ENCODE data around the gene RPS3. TPM values are rescaled to one million over a fixed set of nuclear protein-coding genes. Genes with fewer than 3 reads are reported as not detected.
"Not testable (repeated sequence)": the region's sequence is repeated elsewhere in the genome, so short reads cannot be mapped to it uniquely, and the experiment has no call there.

RPS3 gene
- total RNA-seq, 1 experiment from 2014 or later: 1,966 TPM

DNA sequence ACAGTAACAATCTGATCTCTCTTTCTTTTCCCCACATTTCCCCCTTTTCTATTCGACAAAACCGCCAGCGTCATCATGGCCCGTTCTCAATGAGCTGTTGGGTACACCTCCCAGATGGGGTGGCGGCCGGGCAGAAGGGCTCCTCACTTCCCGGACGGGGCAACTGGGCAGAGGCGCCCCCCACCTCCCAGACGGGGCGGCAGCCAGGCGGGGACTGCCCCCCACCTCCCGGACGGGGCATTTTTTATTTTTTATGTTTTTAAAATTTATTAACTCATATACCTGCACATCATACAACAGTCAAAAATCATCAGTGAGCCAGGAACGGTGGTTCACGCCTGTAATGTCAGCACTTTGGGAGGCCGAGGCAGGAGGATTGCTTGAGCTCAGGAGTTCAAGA, 20.5 kb upstream of the RPS3 start:
- not testable (repeated sequence) for DNase-seq (ENCODE audit: extremely low read depth, low read depth)

- no peak for DNase-seq (ENCODE audit: extremely low read depth, low read depth)
Observed at GRCh38 chr11:75380245-75380644, 19.1 kb upstream of the RPS3 start.

DNA sequence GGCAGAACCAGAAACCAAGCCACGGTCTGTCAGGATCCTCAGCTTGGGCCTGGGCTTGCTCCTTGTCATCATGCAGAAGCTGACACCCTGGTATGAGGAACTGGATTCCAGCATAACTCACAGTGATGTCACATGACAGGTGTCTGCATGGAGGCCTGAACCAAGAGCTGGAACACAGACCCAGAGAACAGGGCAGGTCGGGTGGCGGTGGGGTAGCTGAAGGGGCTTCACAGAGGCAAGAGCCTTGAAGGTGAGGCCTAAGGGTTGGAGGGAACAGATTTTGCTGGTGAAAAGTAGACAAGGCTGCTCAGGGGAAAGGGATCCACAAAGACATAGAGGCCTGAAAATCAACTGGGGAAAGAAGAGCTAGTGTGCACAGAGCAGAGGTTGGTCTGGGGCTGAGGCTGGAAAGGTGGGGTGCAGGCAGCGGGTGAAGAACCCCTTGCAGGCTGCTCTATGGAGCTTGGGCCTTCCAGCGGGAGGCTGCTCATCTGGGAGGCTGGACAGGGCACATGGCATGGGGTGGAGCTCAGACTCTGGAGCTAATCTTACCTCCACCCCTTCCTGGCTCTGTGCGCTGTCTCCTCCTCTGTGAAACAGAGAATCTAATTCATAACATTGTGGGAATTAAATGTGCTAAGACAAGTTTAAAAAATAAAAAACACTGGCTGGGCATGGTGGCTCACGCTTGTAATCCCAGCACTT, 18.4 kb upstream of the RPS3 start:
- no peak for DNase-seq (ENCODE audit: extremely low read depth, low read depth)

DNA sequence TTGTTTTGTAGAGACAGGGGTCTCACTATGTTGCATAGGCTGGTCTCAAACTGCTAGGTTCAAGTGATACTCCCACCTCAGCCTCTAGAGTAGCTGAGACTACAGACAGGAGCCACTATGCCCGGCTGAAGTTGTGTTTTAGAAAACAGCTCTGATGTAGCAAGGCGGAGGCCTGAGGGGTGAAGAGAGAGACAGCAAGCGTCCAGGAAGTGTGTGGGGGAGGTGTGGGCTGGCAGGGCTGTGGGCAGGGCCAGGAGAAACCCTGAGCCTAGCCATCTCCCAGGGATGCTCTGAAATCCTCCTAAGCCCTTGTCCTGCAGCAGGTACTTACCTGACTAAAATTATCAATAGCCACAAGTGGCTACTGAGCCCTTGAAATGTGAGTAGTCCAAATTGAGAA, 16.1 kb upstream of the RPS3 start:
- DNase-seq (ENCODE audit: extremely low read depth, low read depth): no peak

- DNase-seq (ENCODE audit: extremely low read depth, low read depth): peak; percentile 63
Observed at GRCh38 chr11:75384438-75385080, 14.8 kb upstream of the RPS3 start.

GRCh38 chr11:75386942-75387630, 12.2 kb upstream of the RPS3 start:
- no peak for DNase-seq (ENCODE audit: extremely low read depth, low read depth)

DNA sequence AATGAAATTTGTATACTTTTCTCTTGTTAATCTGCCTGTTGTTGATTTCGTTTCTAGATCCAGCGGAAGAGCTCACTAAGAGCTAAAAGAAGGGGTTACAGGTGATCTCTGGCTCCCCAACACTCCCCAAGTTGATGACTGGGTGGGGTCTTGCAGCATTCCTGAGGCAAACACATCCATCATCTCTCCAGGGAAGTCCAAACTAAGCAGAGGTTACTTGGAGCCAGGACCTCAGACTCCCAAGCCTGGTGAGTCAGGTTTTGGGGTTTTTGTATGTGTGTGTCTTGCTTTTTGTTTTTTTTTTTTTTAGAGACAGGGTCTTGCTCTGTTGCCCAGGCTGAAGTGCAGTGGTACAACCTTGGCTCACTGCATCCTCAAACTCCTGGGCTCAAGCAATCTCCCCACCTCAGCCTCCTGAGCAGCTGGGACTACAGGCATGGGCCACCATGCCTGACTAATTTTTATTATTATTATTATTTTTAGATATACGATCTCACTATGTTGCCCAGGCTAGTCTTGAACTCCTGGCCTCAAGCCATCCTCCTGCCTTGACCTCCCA, 11.5 kb upstream of the RPS3 start:
- DNase-seq (ENCODE audit: extremely low read depth, low read depth): no peak

DNA sequence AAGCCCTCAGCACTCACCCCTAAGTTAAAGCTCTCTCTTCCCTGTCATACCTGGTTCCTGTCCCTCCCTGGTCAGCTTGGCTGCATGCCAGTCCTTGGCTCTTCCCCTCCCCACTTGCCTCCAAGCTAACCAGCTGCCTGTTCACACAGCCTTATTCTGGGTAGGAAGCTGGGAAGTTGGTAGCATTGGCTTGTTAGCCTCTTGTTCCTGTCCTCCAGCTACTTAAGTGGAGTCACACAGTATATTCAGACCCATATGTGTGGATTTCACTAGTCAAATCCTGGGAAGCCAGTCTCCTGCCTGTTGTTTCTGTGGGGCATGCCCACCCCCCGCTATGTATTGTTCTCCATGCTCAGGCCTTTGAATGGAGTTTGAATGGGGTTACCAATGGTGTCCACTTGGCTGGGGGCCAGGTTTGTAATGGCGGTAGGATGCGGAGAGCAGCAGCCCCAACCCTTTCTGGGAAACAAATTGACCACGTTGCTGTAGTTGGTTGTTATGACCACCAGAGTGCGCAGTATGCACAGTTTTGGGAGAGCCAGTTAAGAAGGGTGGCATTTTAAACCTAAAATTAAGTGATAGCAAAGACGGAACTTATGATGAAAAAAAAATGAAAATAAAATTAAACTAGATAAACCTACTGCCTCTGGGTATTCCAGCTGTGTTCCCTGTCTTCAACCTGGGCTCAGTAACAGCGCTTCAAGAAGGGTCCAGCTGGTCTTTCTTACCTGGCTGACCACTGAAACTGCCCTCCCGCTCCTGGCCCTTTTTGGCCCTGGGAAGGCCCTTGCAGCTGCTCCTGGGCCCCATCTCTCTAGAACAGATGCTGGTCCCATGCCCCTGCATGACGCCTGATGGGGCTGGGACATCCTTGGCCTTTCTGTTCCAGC, 10.7 kb upstream of the RPS3 start:
- DNase-seq (ENCODE audit: extremely low read depth, low read depth): peak; percentile 71

- DNase-seq (ENCODE audit: extremely low read depth, low read depth): no peak
Observed at GRCh38 chr11:75389276-75389605, 10.1 kb upstream of the RPS3 start.

DNA sequence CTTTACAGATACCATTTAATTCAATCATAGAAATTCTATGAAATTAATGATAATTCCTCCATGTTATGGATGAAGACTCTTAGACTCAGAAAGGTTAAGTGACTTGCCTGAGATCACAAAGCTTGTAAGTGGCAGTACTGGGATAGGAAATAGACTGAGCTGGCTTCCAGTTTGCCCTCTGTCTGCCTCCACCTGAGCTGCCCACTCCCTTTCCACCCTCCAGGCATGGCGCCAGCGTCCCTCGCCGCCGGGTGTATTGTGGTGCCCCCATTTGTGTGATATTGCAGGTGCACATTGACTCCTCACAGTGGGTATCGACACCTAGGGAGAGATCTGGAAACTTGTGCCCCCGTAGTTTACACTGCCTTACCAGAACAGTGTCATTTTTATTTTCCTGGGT, 9.4 kb upstream of the RPS3 start:
- DNase-seq (ENCODE audit: extremely low read depth, low read depth): no peak

DNA sequence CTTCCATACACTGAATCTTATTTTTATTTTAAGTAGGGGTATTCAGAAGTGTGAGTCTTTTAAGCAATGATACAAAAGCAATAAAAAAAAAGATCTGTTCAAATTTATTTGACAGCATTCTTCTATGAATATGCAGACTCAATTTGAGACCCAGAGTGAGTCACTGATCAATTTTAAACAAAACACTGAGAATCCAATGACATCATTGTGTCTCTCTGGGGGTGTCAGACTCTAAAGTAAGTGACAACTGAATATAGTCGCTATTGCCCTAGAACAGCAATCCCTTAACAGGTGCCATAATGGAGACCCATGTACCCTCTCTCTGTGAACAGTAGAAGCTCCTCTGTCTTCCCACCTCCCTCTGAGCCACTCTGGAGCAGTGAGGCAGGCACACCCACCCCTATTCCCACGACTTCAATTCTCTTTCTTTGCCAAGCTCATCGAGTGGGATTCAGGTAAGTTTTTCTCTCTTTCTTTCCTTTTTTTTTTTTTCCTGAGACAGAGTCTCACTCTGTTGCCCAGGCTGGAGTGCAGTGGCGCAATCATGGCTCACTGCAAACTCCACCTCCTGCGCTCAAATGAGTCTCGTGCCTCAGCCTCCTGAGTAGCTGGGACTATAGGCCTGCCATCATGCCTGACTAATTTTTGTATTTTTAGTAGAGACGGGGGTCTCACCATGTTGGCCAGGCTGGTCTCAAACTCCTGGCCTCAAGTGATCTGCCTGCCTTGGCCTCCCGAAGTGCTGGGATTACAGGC, 5.1 kb upstream of the RPS3 start:
- DNase-seq (ENCODE audit: extremely low read depth, low read depth): no peak

DNA sequence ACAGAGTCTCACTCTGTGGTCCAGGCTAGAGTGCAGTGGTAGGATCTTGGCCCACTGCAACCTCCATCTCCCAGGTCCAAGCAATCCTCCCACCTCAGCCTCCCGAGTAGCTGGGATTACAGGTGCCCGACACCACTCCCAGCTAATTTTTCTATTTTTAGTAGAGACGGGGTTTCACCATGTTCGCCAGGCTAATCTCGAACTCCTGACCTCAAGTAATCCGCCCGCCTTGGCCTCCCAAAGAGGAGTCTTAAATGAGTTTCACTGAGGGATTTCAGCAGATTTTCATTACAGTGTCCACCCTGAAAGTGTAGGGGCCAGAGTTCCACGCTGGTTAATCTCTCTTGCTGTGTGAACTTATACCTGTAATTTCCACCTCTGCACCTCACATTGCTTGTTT, 412 bp upstream of the RPS3 start:
- DNase-seq (ENCODE audit: extremely low read depth, low read depth): no peak

DNA sequence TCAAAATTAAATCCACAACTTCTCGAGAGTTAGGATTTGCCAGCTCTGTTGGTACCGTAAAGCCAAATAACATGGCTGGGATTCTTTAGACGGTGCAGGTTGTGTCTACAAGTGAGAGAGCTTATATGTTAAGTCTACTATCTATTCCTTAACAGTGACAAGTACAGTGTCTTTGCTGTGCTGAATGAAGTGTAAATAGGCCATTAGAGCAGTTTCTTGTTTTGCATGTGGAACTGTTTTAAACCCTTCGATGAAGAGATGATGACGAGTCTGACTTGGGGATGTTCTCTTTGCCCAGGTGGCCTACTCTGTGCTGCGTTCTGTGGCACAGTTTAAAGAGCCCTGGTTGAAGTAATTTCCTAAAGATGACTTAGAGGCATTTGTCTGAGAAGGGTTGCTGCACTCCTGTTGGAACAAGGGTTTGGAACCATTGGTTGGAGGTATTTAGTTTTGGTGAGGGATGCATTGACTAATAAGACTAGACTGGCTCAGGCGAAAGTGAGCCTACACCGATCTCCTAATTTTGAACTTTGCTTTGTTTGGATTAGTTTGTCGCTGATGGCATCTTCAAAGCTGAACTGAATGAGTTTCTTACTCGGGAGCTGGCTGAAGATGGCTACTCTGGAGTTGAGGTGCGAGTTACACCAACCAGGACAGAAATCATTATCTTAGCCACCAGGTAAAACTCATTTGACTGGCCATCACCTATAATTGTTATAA, 988 bp downstream of the RPS3 start:
- no peak for DNase-seq (ENCODE audit: extremely low read depth, low read depth)

DNA sequence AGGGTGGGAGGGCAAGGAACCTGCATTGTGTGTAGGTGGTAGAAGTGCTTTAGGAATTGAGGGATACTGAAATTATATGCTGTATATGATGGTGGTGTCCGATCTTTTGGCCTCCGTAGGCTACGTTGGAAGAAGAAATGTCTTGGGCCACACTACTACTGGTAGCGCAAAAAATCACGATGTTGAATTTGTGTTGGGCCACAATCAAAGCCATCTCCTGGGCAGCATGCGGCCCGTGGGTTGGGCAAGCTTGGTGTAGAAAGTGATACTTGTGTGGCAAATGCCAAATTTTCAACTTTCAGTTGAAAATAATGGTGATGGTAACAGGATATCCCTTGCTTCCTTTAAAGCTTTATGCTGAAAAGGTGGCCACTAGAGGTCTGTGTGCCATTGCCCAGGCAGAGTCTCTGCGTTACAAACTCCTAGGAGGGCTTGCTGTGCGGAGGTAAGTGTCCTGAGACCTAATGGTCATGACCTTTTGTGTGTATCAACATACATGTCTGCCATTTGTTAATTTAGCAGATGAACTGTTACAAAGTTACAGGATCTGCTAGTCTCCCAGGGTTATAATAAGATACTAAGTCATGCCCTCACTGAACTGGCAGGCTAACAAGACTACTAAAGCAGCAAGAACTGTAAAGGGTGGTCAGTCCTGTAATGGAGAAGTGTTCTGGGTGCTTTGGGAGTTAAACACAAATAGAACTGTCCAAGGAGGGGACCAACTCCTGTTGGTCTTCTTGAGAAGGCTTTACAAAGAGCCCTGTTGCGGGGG, 2.9 kb downstream of the RPS3 start:
- no peak for DNase-seq (ENCODE audit: extremely low read depth, low read depth)

GRCh38 chr11:75403037-75403436, 3.7 kb downstream of the RPS3 start:
- no peak for DNase-seq (ENCODE audit: extremely low read depth, low read depth)

DNA sequence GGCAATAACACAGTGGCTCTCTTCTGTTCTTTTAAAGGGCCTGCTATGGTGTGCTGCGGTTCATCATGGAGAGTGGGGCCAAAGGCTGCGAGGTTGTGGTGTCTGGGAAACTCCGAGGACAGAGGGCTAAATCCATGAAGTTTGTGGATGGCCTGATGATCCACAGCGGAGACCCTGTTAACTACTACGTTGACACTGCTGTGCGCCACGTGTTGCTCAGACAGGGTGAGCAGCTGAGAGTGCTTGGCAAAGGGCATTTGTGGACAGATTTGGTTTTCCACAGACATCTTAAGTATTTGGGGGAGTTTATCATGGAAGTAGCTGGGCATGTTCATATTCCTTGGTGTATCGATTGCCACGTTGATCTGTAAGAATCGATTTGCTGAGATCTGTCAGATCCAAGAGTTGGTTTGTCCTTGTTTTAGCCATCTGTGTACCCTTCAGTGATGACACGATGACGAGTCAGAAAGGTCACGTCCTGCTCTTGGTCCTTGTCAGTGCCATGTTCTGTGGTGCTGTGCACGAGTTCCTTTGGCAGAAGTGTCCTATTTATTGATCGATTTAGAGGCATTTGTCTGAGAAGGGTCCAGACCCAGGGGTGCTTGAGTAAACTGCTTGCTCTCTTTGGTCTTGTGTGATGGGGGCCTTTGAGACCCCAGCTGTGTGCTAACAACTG, 4.8 kb downstream of the RPS3 start:
- DNase-seq (ENCODE audit: extremely low read depth, low read depth): no peak

DNA sequence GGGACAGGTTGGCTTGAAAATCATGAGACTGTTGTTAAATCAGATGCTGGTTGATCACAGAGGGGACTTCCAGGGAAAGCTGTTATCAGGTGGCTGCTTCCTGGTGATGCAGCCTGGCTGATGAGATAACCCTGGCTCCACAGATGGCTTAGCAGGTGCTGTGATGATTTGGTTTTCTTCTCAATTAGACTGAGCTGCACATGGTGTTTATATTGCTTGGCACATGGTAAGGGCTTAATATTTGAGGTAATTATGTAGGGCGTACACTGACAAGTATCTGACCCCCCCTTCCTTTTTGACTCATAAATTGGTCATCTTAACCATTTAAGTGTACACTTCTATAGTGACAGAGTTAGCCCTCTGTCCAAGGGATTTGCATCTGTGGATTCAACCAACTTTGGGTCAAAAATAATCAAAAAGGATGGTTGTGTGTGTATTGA, 7.0 kb downstream of the RPS3 start:
- no peak for DNase-seq (ENCODE audit: extremely low read depth, low read depth)

- no peak for DNase-seq (ENCODE audit: extremely low read depth, low read depth)
Observed at GRCh38 chr11:75408957-75409219, 9.6 kb downstream of the RPS3 start.

All from NCI-H460 (cell line).